B cell (primary cell): Measurements from ENCODE around the gene SHISA8. TPM values are rescaled to one million over a fixed set of nuclear protein-coding genes. Genes with fewer than 3 reads are reported as not detected.

Source experiments
- ATAC-seq: fragments of 200-7000 bp; cut with Tn5 transposase; one replicate; pipeline ENCODE4 v1.10.0; 2021; ENCODE audit warnings: low read depth, mild to moderate bottlenecking, moderate number of reproducible peaks, moderate library complexity
- CTCF ChIA-PET: fragments of 350-600 bp; sonication (Branson Sonifier 250); formaldehyde crosslinking; loops from one replicate; lab custom pipeline; 2021; ENCODE audit warnings: antibody characterized with exemption, inconsistent platforms; lab: Charles Lee
- POLR2A ChIA-PET: fragments of 350-600 bp; sonication (Branson Sonifier 250); formaldehyde crosslinking; loops from one replicate; lab custom pipeline; 2021; ENCODE audit warnings: antibody characterized with exemption; lab: Charles Lee
- DNase-seq: peaks from one replicate; pipeline ENCODE4 v3.0.0; 2013
- H2AFZ ChIP-seq: 2 replicates; pipeline ENCODE4 v1.6.1; 2012; ENCODE audit warnings: mild to moderate bottlenecking, low read depth, low read length; ENCODE audit not compliant: insufficient read depth, poor library complexity, severe bottlenecking
- H3K27ac ChIP-seq, 2 donors: 1 replicate in 1 of 2; 2 replicates in 1 of 2; pipeline ENCODE4 v1.5.1; 2012 to 2013; ENCODE audit warnings: low read length in 2 of 2, mild to moderate bottlenecking in 2 of 2, moderate library complexity in 1 of 2
- H3K27me3 ChIP-seq, 4 experiments: fragments of 200-600 bp in 1 of 4; sonication (generic) in 1 of 4; replicated peaks in 1 of 4; 1 replicate in 2 of 4; 2 replicates in 2 of 4; pipeline versions ENCODE4 v1.6.1 to v1.7.0; 2013 to 2016; ENCODE audit warnings: low read length in 3 of 4, mild to moderate bottlenecking in 2 of 4, mixed read lengths in 1 of 4, moderate library complexity in 1 of 4; ENCODE audit not compliant: insufficient read depth in 4 of 4, control insufficient read depth in 3 of 4; ENCODE audit errors: control extremely low read depth in 1 of 4
- H3K36me3 ChIP-seq, 2 experiments: replicated peaks in 1 of 2; 1 replicate in 1 of 2; 2 replicates in 1 of 2; pipeline versions ENCODE4 v1.6.1 to v1.7.1; 2013; ENCODE audit warnings: low read length in 1 of 2; ENCODE audit not compliant: insufficient read depth in 2 of 2, control insufficient read depth in 1 of 2; ENCODE audit errors: control extremely low read depth in 1 of 2, extremely low read depth in 1 of 2
- H3K4me1 ChIP-seq, 2 donors: fragments of 200-600 bp in 1 of 2; sonication (generic) in 1 of 2; 1 replicate in 1 of 2; 2 replicates in 1 of 2; pipeline versions ENCODE4 v1.5.1 to v1.6.1; 2013 to 2017; ENCODE audit warnings: low read length in 2 of 2; ENCODE audit not compliant: control insufficient read depth in 2 of 2, insufficient read depth in 2 of 2
- H3K4me2 ChIP-seq: replicated peaks from 2 replicates; pipeline ENCODE3; 2012; ENCODE audit warnings: mild to moderate bottlenecking, low read depth, low read length; ENCODE audit not compliant: poor library complexity, severe bottlenecking
- H3K4me3 ChIP-seq, 5 experiments: fragments of 200-600 bp in 1 of 5; sonication (generic) in 1 of 5; 1 replicate in 3 of 5; 2 replicates in 2 of 5; pipeline versions ENCODE4 v1.5.1 to v1.7.0; 2011 to 2016; ENCODE audit warnings: low read length in 4 of 5, mild to moderate bottlenecking in 4 of 5, low read depth in 2 of 5, control low read depth in 1 of 5, moderate library complexity in 1 of 5; ENCODE audit not compliant: insufficient read depth in 1 of 5; ENCODE audit errors: control extremely low read depth in 1 of 5, extremely low read depth in 1 of 5
- H3K79me2 ChIP-seq: fragments of 200-600 bp; sonication (generic); one replicate; pipeline ENCODE4 v1.6.0; 2016; ENCODE audit warnings: low read length; ENCODE audit not compliant: control insufficient read depth, insufficient read depth
- H3K9ac ChIP-seq: fragments of 200-600 bp; sonication (generic); 2 replicates; pipeline ENCODE4 v1.6.1; 2017; ENCODE audit warnings: mild to moderate bottlenecking, low read length, moderate library complexity
- H3K9me3 ChIP-seq, 3 donors: one replicate each; pipeline versions ENCODE4 v1.6.1 to v1.7.1; 2013; ENCODE audit warnings: low read length in 2 of 3; ENCODE audit not compliant: control insufficient read depth in 2 of 3, insufficient read depth in 1 of 3; ENCODE audit errors: control extremely low read depth in 1 of 3
- H4K20me1 ChIP-seq: 2 replicates; pipeline ENCODE4 v1.6.0; 2012; ENCODE audit warnings: mild to moderate bottlenecking, low read length; ENCODE audit not compliant: insufficient read depth, control insufficient read depth, poor library complexity, severe bottlenecking
- H3K27ac Mint-ChIP-seq: one replicate; pipeline ENCODE4 v1.8.0; 2021; ENCODE audit warnings: mixed read lengths
- H3K27me3 Mint-ChIP-seq: one replicate; pipeline ENCODE4 v1.8.0; 2021; ENCODE audit warnings: mixed read lengths
- H3K4me1 Mint-ChIP-seq: one replicate; pipeline ENCODE4 v1.8.0; 2021; ENCODE audit warnings: mixed read lengths
- H3K4me3 Mint-ChIP-seq: one replicate; pipeline ENCODE4 v1.8.0; 2021; ENCODE audit warnings: mixed read lengths
- H3K9me3 Mint-ChIP-seq: one replicate; pipeline ENCODE4 v1.8.0; 2022; ENCODE audit warnings: mixed read lengths; ENCODE audit not compliant: insufficient read depth
- EZH2 ChIP-seq: IDR thresholded peaks from 2 replicates; pipeline ENCODE4 v1.6.1; 2012; ENCODE audit warnings: borderline replicate concordance, low read depth, mild to moderate bottlenecking, moderate library complexity, low read length; ENCODE audit not compliant: insufficient read depth, poor library complexity, severe bottlenecking
- WGBS: methylation state at CpG from one replicate; pipeline ENCODE4 v1.1.5; 2013; ENCODE audit warnings: missing lambda C conversion rate; ENCODE audit not compliant: insufficient coverage; 5-methylcytosine and 5-hydroxymethylcytosine counted together
- intact Hi-C: fragments of 100-400 bp; cut with micrococcal nuclease; formaldehyde crosslinking; loops from one replicate; pipeline ENCODE4 v1.10.0; 2022
- polyA plus RNA-seq: library from polyadenylated mRNA; depleted of rRNA; stranded (reverse); fragments of >200 nt; gene quantifications from 2 replicates; pipeline ENCODE4 v1.2.3, GENCODE V29; 2012
- total RNA-seq, 2 donors: library from RNA; stranded (reverse); fragments of 120-200 nt in 1 of 2; gene quantifications; 1 replicate in 1 of 2; 2 replicates in 1 of 2; pipeline versions ENCODE4 v1.2.3 to v1.2.4, GENCODE V29; 2013 to 2022
- TF ChIP-seq, protein P1 (sequence below): fragments of 200-600 bp; IDR thresholded peaks from one replicate; pipeline ENCODE4 v1.8.0; 2022; ENCODE audit warnings: antibody characterized with exemption, mild to moderate bottlenecking

Gene SHISA8
- total and polyA plus RNA-seq, 2 donors (not counting 1 experiment from before 2014, with no cell fraction given), result 22.4 to 46.5 TPM

DNA sequence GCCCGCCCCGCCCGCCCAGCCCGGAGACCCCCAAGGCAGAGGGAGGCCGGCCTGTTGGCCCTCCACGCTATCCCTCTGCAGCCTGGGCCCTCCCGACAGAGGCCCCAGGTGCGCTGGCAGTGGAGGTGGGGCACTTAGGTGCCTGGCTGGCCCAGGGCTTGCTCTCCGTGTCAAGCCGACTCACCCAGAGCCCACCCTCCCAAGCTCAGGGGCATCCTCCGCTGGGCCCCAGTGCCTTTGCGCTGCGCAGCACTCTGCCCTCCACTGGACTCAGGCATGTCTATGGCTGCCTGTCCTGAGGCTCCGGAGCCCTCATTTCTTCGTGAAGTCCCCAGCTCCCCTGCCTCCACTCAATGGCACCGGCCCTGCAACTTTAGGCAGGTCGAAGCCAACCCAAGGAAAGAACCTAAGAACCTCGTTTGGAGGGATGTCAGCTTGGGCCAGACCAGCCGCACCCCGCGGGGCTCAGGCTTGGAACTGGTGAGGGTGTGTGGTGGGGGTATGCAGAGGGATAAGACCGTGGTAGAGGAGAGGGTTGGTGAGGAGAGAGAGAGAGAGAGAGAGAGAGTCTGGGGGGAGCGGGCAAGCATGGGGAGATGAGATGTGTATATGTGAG is 43.2 kb upstream of the SHISA8 start:
- no peaks in the 10 kb centered on the region for H4K20me1 ChIP-seq
- TF ChIP-seq, protein P1, sequence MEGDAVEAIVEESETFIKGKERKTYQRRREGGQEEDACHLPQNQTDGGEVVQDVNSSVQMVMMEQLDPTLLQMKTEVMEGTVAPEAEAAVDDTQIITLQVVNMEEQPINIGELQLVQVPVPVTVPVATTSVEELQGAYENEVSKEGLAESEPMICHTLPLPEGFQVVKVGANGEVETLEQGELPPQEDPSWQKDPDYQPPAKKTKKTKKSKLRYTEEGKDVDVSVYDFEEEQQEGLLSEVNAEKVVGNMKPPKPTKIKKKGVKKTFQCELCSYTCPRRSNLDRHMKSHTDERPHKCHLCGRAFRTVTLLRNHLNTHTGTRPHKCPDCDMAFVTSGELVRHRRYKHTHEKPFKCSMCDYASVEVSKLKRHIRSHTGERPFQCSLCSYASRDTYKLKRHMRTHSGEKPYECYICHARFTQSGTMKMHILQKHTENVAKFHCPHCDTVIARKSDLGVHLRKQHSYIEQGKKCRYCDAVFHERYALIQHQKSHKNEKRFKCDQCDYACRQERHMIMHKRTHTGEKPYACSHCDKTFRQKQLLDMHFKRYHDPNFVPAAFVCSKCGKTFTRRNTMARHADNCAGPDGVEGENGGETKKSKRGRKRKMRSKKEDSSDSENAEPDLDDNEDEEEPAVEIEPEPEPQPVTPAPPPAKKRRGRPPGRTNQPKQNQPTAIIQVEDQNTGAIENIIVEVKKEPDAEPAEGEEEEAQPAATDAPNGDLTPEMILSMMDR, result peak; percentile 44
- TF ChIP-seq EZH2, result no peak
- H3K27me3 ChIP-seq, result no peaks in the 10 kb centered on the region
- DNase-seq (no peak), ATAC-seq (peak; percentile 28)
- peak overlapping the region; percentile 69 for H3K4me2 ChIP-seq
- Mint-ChIP-seq H3K27ac (no peak overlapping the region), H3K4me1 (peaks cover 21% of the 10 kb centered on the region), H3K27me3 (no peaks in the 10 kb centered on the region), H3K9me3 (no peaks in the 10 kb centered on the region), H3K4me3 (peak overlapping the region; percentile 26)
- POLR2A ChIA-PET, result no interaction called here
- no peak overlapping the region for H3K27ac ChIP-seq
- H3K79me2 ChIP-seq, result no peaks in the 10 kb centered on the region
- H3K9me3 ChIP-seq, result no peaks in the 10 kb centered on the region
- H3K4me1 ChIP-seq, result peaks cover 11 to 22% of the 10 kb centered on the region in 2 donors
- 46% methylated on average over 20 of the region's 23 CpGs for WGBS
- peak overlapping the region in 1 of 5 experiments; percentile 19 for H3K4me3 ChIP-seq
- H3K36me3 ChIP-seq, result no peaks in the 10 kb centered on the region
- CTCF ChIA-PET, result interaction anchor here (1.0 to 4.5 kb wide), 4 partner anchors 129 to 261 kb away, joined by 3 to 19 read pairs (median 4); no protein-coding TSS in a partner anchor
- intact Hi-C loops, result loop anchor here (1.0 to 5.0 kb wide), 3 partner anchors 114 to 261 kb away; partner anchors contain the start of genes NAGA and PHETA2
- no peak overlapping the region for H3K9ac ChIP-seq
- H2AFZ ChIP-seq, result peak overlapping the region; percentile 72

DNA sequence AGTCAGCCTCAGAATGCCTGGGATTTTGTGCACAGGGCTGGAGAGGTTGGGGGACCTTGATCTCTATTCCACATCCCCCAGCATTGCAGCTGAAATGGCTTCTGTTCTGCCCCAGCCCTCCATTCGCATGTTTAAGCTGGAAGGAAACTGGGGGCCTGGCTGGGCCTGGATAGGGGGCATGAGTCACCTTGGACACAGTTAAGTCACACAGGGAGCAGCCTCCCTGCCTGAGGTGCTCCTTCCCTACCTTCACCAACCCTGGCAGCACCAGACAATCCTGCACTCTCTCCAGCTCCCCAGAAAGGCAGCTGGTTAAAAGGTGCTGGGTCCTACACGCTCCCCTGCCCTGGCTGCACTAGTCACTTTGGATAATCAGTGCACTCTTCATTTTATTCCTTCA is 37.8 kb upstream of the SHISA8 start:
- Histone ChIP-seq H4K20me1 (no peaks in the 10 kb centered on the region), H3K4me3 (no peak overlapping the region), H3K9me3 (no peaks in the 10 kb centered on the region), H3K79me2 (no peaks in the 10 kb centered on the region), H3K4me2 (peak overlapping the region; percentile 46), H3K36me3 (no peaks in the 10 kb centered on the region), H3K4me1 (peaks cover 21 to 46% of the 10 kb centered on the region in 2 donors), H3K27me3 (no peaks in the 10 kb centered on the region), H3K9ac (no peak overlapping the region), H2AFZ (no peak overlapping the region), H3K27ac (no peak overlapping the region)
- H3K4me1 Mint-ChIP-seq, result peaks cover 50% of the 10 kb centered on the region
- 92% methylated on average over 2 of the region's 2 CpGs for WGBS
- ChIA-PET CTCF (interaction anchor here (0.7 to 6.1 kb wide), 9 partner anchors 9 to 254 kb away, joined by 3 to 53 read pairs (median 4); partner anchors contain the start of gene MEI1), POLR2A (interaction anchor here (1.4 to 1.9 kb wide), 3 partner anchors 12 to 37 kb away, joined by 3 to 5 read pairs (median 3); no protein-coding TSS in a partner anchor)
- H3K9me3 Mint-ChIP-seq, result no peaks in the 10 kb centered on the region
- no peak overlapping the region for H3K27ac Mint-ChIP-seq
- DNase-seq (no peak), ATAC-seq (no peak)
- TF ChIP-seq, protein P1, result no peak
- no peak for TF ChIP-seq EZH2
- H3K4me3 Mint-ChIP-seq, result no peak overlapping the region
- H3K27me3 Mint-ChIP-seq, result no peaks in the 10 kb centered on the region
- intact Hi-C loops, result no loop called here
